HepG2 (cell line): ENCODE measurements around the gene JAK1. TPM values are rescaled to one million over a fixed set of nuclear protein-coding genes. Genes with fewer than 3 reads are reported as not detected.

Experiments used
- ATAC-seq: fragments of 200-7000 bp; cut with Tn5 transposase; 3 replicates; pipeline ENCODE4 v1.9.1; 2020; ENCODE audit warnings: mild to moderate bottlenecking, moderate library complexity
- BruUV-seq: library from RNA; stranded (reverse); fragments of 400-500 nt; replicated peaks from 2 replicates; lab custom pipeline; 2021; lab: Mats Ljungman, UMichigan
- CTCF ChIA-PET: fragments of 300-600 bp; formaldehyde crosslinking; extraction: SDS; loops from one replicate; lab custom pipeline; 2021; ENCODE audit warnings: low total read pairs, inconsistent platforms, low intra/inter-chr PET ratio; lab: Yijun Ruan, JAX
- POLR2A ChIA-PET: fragments of 350-600 bp; sonication (Branson Sonifier 250); formaldehyde crosslinking; loops from one replicate; lab custom pipeline; 2020; ENCODE audit warnings: antibody characterized with exemption, inconsistent platforms; lab: Yijun Ruan, JAX
- DNase-seq: peaks from one replicate; pipeline ENCODE4 v3.0.0-alpha.2; 2015; ENCODE audit warnings: low spot score
- FAIRE-seq: peaks from 3 replicates; lab custom pipeline; 2011; peaks lifted over from hg19 to GRCh38; lab: Jason Lieb, UNC
- H2AFZ ChIP-seq: one replicate; pipeline ENCODE4 v1.6.1; 2011; ENCODE audit warnings: low read length, inconsistent platforms
- H3K27ac ChIP-seq: fragments of 300-600 bp; 3 replicates; pipeline ENCODE4 v1.8.0; 2011; ENCODE audit warnings: mixed run types, mild to moderate bottlenecking, mixed read lengths, low read length, inconsistent platforms; ENCODE audit not compliant: insufficient read depth; ENCODE audit errors: extremely low read length
- H3K27me3 ChIP-seq, 2 experiments: fragments of 200-600 bp in 1 of 2; 2 replicates in 1 of 2; 3 replicates in 1 of 2; pipeline versions ENCODE4 v1.6.0 to v1.8.0; 2011; ENCODE audit warnings: low read length in 2 of 2, mild to moderate bottlenecking in 2 of 2, moderate library complexity in 2 of 2, inconsistent platforms in 1 of 2; ENCODE audit not compliant: insufficient read depth in 2 of 2, control insufficient read depth in 1 of 2
- H3K36me3 ChIP-seq, 2 experiments: fragments of 200-600 bp in 1 of 2; replicated peaks in 1 of 2; 2 replicates in 1 of 2; 3 replicates in 1 of 2; pipeline versions ENCODE4 v1.5.1 to v1.8.0; 2011; ENCODE audit warnings: low read length in 2 of 2, inconsistent platforms in 1 of 2; ENCODE audit not compliant: insufficient read depth in 2 of 2, control insufficient read depth in 1 of 2
- H3K4me1 ChIP-seq: 2 replicates; pipeline ENCODE4 v1.5.1; 2012; ENCODE audit warnings: low read length, inconsistent platforms; ENCODE audit not compliant: insufficient read depth
- H3K4me2 ChIP-seq: 2 replicates; pipeline ENCODE4 v1.6.0; 2011; ENCODE audit warnings: low read depth, low read length, inconsistent platforms
- H3K4me3 ChIP-seq, 3 experiments: fragments of 200-600 bp in 1 of 3; sonication (generic), shearing (Covaris generic) in 1 of 3; replicated peaks in 1 of 3; 2 replicates each; pipeline ENCODE4 v1.5.1; 2011 to 2016; ENCODE audit warnings: low read length in 3 of 3, inconsistent platforms in 2 of 3, low read depth in 2 of 3, mild to moderate bottlenecking in 2 of 3, control low read depth in 1 of 3, mixed read lengths in 1 of 3; ENCODE audit not compliant: insufficient read depth in 1 of 3
- H3K79me2 ChIP-seq: one replicate; pipeline ENCODE4 v1.6.1; 2011; ENCODE audit warnings: low read length, inconsistent platforms; ENCODE audit not compliant: insufficient read depth
- H3K9ac ChIP-seq: 2 replicates; pipeline ENCODE4 v1.6.0; 2011; ENCODE audit warnings: mild to moderate bottlenecking, low read depth, low read length, inconsistent platforms; ENCODE audit not compliant: insufficient read depth
- H3K9me3 ChIP-seq: 2 replicates; pipeline ENCODE4 v1.5.1; 2012; ENCODE audit warnings: mild to moderate bottlenecking, low read length
- H4K20me1 ChIP-seq: 2 replicates; pipeline ENCODE4 v1.6.0; 2011; ENCODE audit warnings: inconsistent platforms, mild to moderate bottlenecking, low read length, moderate library complexity; ENCODE audit not compliant: insufficient read depth
- CHCHD3 ChIP-seq: sonication (generic); formaldehyde crosslinking; IDR thresholded peaks from 2 replicates; pipeline ENCODE4 v1.8.0; 2022; ENCODE audit warnings: mild to moderate bottlenecking, missing genetic modification reagents, moderate library complexity
- CHD2 ChIP-seq: IDR thresholded peaks from 2 replicates; pipeline ENCODE4 v1.6.1; 2011; ENCODE audit warnings: low read depth, low read length, improper control_type of control experiment
- KDM3A ChIP-seq: IDR thresholded peaks from 2 replicates; pipeline ENCODE4 v1.6.1; 2018; ENCODE audit warnings: low read depth, missing compliant biosample characterization
- NFAT5 ChIP-seq: sonication (generic); formaldehyde crosslinking; IDR thresholded peaks from 2 replicates; pipeline ENCODE4 v1.4.0; 2020; ENCODE audit warnings: missing genetic modification reagents
- TBP ChIP-seq: sonication (generic); formaldehyde crosslinking; IDR thresholded peaks from 2 replicates; pipeline ENCODE4 v1.5.0; 2020; ENCODE audit warnings: missing genetic modification reagents
- ZNF329 ChIP-seq: sonication (generic); formaldehyde crosslinking; IDR thresholded peaks from 2 replicates; pipeline ENCODE4 v1.9.0; 2021; ENCODE audit warnings: low read depth, mild to moderate bottlenecking, missing genetic modification reagents
- ZNF382 ChIP-seq: sonication (generic); formaldehyde crosslinking; IDR thresholded peaks from 2 replicates; pipeline ENCODE4 v1.5.0; 2020; ENCODE audit warnings: missing genetic modification reagents, mild to moderate bottlenecking, borderline replicate concordance
- ZNF562 ChIP-seq: sonication (generic); formaldehyde crosslinking; IDR thresholded peaks from 2 replicates; pipeline ENCODE4 v1.8.0; 2022; ENCODE audit warnings: missing genetic modification reagents, borderline replicate concordance
- ZNF563 ChIP-seq: sonication (generic); formaldehyde crosslinking; IDR thresholded peaks from 2 replicates; pipeline ENCODE4 v1.8.0; 2022; ENCODE audit warnings: mild to moderate bottlenecking, moderate library complexity, missing genetic modification reagents
- ZNF672 ChIP-seq: sonication (generic); formaldehyde crosslinking; IDR thresholded peaks from 2 replicates; pipeline ENCODE4 v1.8.1; 2022; ENCODE audit warnings: missing genetic modification reagents
- ZNF841 ChIP-seq: sonication (generic); formaldehyde crosslinking; IDR thresholded peaks from 2 replicates; pipeline ENCODE4 v1.8.1; 2023; ENCODE audit warnings: missing genetic modification reagents, borderline replicate concordance
- WGBS: methylation state at CpG from one replicate; pipeline ENCODE4 v1.1.6; 2017; ENCODE audit warnings: low lambda C conversion rate; 5-methylcytosine and 5-hydroxymethylcytosine counted together
- in situ Hi-C: cut with HindIII; loops from 2 replicates; pipeline ENCODE4 v1.10.0; 2017; ENCODE audit warnings: low pct_unique_long_range_greater_than_20kb; ENCODE audit not compliant: extremely low pct_ligation_motif_present
- intact Hi-C: fragments of 100-400 bp; cut with micrococcal nuclease; formaldehyde crosslinking; loops from one replicate; pipeline ENCODE4 v1.10.0; 2022; ENCODE audit not compliant: unreplicated experiment
- polyA plus RNA-seq, 8 experiments: library from polyadenylated mRNA; depleted of rRNA in 3 of 8; stranded (reverse) in 7 of 8; unstranded in 1 of 8; fragments of >200 nt; fragmentation: Illumina TruSeq in 4 of 8; extraction: Trizol in 4 of 8; gene quantifications; 2 replicates each; pipeline versions ENCODE4 v1.2.1 to v1.2.3, GENCODE V29; 2011 to 2016; ENCODE audit warnings: low read depth in 4 of 8, missing spikeins in 1 of 8, mixed read lengths in 1 of 8; ENCODE audit not compliant: insufficient read depth in 1 of 8
- total RNA-seq, 5 experiments: library from RNA; depleted of rRNA; stranded (reverse); fragments of >200 nt; fragmentation: Illumina TruSeq; extraction: Trizol; gene quantifications; 2 replicates each; pipeline ENCODE4 v1.2.3, GENCODE V29; 2016; ENCODE audit warnings: low read depth in 1 of 5

The JAK1 gene
- total and polyA plus RNA-seq, 2 of the 13 experiments (the other 11 are each of a cell fraction or from before 2014, with no cell fraction given): 23.9 to 42.4 TPM

GRCh38 chr1:64850846-64851245 lies 115.5 kb downstream of the JAK1 start:
- Histone ChIP-seq H3K4me1 (no peaks in the 10 kb centered on the region), H3K27me3 (no peaks in the 10 kb centered on the region), H3K9me3 (no peaks in the 10 kb centered on the region), H3K36me3 (peaks cover 8 to 29% of the 10 kb centered on the region in 2 experiments; a peak in 4 of 5 replicates), H3K4me3 (no peak overlapping the region), H2AFZ (no peak overlapping the region), H3K9ac (no peak overlapping the region), H3K4me2 (no peak overlapping the region), H3K27ac (no peak overlapping the region), H4K20me1 (no peaks in the 10 kb centered on the region), H3K79me2 (no peaks in the 10 kb centered on the region)
- FAIRE-seq (no peak), DNase-seq (no peak), ATAC-seq (no peak)
- CTCF ChIA-PET: no interaction called here
- POLR2A ChIA-PET: no interaction called here
- in situ Hi-C loops (no loop called here), intact Hi-C loops (no loop called here)
- 96% methylated on average over 9 of the region's 10 CpGs for WGBS
- TF ChIP-seq ZNF841 (CRISPR knock-in tag) (no peak), CHCHD3 (CRISPR knock-in tag) (no peak), ZNF562 (CRISPR knock-in tag) (no peak), KDM3A (no peak), NFAT5 (CRISPR knock-in tag) (no peak), TBP (no peak), ZNF672 (CRISPR knock-in tag) (no peak), CHD2 (no peak), ZNF329 (CRISPR knock-in tag) (no peak), ZNF563 (CRISPR knock-in tag) (no peak), ZNF382 (CRISPR knock-in tag) (no peak)
- no TSS peak for BruUV-seq
